ENCODE measurements around the gene TOGARAM1.

DNA sequence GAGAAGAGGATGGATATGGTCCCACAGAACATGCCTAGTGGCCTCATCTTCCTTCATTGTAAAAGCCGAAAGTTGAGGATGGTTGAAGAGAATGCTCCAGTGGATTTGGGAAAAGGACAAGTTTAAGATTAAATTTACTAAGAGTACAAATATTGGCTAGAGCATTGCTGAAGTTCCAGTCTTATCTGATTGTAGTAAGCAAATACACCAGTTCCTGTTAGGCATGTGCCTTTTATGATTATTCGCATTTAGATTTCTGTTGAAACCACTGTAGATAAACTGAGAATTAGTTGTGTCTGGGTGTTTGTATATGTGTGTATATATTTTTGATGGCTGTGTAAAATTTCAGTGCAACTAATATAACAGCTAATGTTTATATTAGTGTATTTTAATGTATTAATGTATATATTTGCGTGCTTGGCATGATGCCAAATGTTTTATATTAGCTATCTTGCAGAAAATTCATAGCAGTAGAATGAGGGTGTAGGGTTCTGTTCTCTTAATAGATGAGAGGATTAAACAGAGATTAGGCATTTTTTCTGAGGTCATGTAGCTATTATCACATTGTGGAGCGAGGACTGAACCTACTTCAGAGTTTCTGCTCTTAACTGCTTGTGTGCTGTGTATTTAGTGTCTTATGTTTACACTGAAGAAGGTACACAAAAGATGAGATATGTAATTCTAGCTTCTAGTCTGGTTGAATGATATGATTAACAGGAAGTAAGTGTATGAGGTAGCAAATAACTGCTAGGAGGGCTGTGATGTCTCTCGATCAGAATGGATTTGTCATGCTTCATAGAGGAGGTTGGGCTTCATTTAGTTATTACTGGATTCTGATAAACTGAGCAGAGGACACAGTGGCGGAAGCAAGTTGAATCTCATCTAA is 151.1 kb downstream of the TOGARAM1 start:
- TF ChIP-seq EP300 (IDR thresholded peaks at IDR 0.05) (no peak), POLR2A (IDR thresholded peaks at IDR 0.05) (no peak)
- TF ChIP-seq, protein P1, sequence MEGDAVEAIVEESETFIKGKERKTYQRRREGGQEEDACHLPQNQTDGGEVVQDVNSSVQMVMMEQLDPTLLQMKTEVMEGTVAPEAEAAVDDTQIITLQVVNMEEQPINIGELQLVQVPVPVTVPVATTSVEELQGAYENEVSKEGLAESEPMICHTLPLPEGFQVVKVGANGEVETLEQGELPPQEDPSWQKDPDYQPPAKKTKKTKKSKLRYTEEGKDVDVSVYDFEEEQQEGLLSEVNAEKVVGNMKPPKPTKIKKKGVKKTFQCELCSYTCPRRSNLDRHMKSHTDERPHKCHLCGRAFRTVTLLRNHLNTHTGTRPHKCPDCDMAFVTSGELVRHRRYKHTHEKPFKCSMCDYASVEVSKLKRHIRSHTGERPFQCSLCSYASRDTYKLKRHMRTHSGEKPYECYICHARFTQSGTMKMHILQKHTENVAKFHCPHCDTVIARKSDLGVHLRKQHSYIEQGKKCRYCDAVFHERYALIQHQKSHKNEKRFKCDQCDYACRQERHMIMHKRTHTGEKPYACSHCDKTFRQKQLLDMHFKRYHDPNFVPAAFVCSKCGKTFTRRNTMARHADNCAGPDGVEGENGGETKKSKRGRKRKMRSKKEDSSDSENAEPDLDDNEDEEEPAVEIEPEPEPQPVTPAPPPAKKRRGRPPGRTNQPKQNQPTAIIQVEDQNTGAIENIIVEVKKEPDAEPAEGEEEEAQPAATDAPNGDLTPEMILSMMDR (IDR thresholded peaks at IDR 0.05), result no peak
